MG63 (cell line): Measurements from ENCODE around the gene PIK3R4. TPM values are rescaled to one million over a fixed set of nuclear protein-coding genes. Genes with fewer than 3 reads are reported as not detected.

ENCODE experiments used
- DNase-seq: peaks from one replicate; pipeline ENCODE4 v3.0.0-alpha.2; 2020
- H3K27me3 ChIP-seq: fragments of 250-450 bp; sonication (Bioruptor Pico); 2 replicates; pipeline ENCODE4 v1.5.1; 2020; ENCODE audit warnings: mild to moderate bottlenecking, moderate library complexity
- H3K36me3 ChIP-seq: fragments of 250-450 bp; sonication (Bioruptor Pico); 2 replicates; pipeline ENCODE4 v1.5.1; 2020; ENCODE audit warnings: mild to moderate bottlenecking, moderate library complexity
- H3K4me3 ChIP-seq: fragments of 250-450 bp; sonication (Bioruptor Pico); 2 replicates; pipeline ENCODE4 v1.5.1; 2020; ENCODE audit warnings: mild to moderate bottlenecking, moderate library complexity
- H3K9me3 ChIP-seq: fragments of 250-450 bp; sonication (Bioruptor Pico); 2 replicates; pipeline ENCODE4 v1.5.1; 2020; ENCODE audit warnings: mild to moderate bottlenecking, moderate library complexity
- total RNA-seq: library from RNA; depleted of rRNA; stranded (reverse); fragments of >200 nt; shearing (Covaris generic); gene quantifications from 2 replicates; pipeline ENCODE4 v1.2.3, GENCODE V29; 2014; ENCODE audit warnings: low replicate concordance

PIK3R4 gene
- total RNA-seq, 1 experiment from 2014 or later: 7.3 TPM

- no peaks in the 10 kb centered on the region for H3K27me3 ChIP-seq
- H3K36me3 ChIP-seq: peaks cover 2% of the 10 kb centered on the region; the same call in 1 of the 2 replicates
- no peaks in the 10 kb centered on the region for H3K9me3 ChIP-seq
- no peak overlapping the region for H3K4me3 ChIP-seq
- DNase-seq: no peak
These were observed 74.9 kb downstream of the PIK3R4 start for GRCh38 chr3:130671545-130672312.

- Histone ChIP-seq H3K36me3 (no peaks in the 10 kb centered on the region), H3K9me3 (no peaks in the 10 kb centered on the region), H3K27me3 (no peaks in the 10 kb centered on the region), H3K4me3 (no peak overlapping the region)
- no peak for DNase-seq
These were observed 76.9 kb downstream of the PIK3R4 start for GRCh38 chr3:130669740-130670139.

GRCh38 chr3:130663092-130663491, 83.5 kb downstream of the PIK3R4 start:
- Histone ChIP-seq H3K36me3 (no peaks in the 10 kb centered on the region), H3K9me3 (no peaks in the 10 kb centered on the region), H3K27me3 (no peaks in the 10 kb centered on the region), H3K4me3 (no peak overlapping the region)
- DNase-seq: no peak

GRCh38 chr3:130662501-130662996, 84.1 kb downstream of the PIK3R4 start:
- Histone ChIP-seq H3K36me3 (no peaks in the 10 kb centered on the region), H3K4me3 (no peak overlapping the region), H3K9me3 (no peaks in the 10 kb centered on the region), H3K27me3 (no peaks in the 10 kb centered on the region)
- no peak for DNase-seq

- H3K9me3 ChIP-seq: no peaks in the 10 kb centered on the region
- no peaks in the 10 kb centered on the region for H3K36me3 ChIP-seq
- H3K27me3 ChIP-seq: no peaks in the 10 kb centered on the region
- no peak overlapping the region for H3K4me3 ChIP-seq
- no peak for DNase-seq
These were observed 85.3 kb downstream of the PIK3R4 start for GRCh38 chr3:130661140-130661891.

GRCh38 chr3:130659911-130660310, 86.7 kb downstream of the PIK3R4 start:
- Histone ChIP-seq H3K9me3 (no peaks in the 10 kb centered on the region), H3K36me3 (no peaks in the 10 kb centered on the region), H3K4me3 (no peak overlapping the region), H3K27me3 (no peaks in the 10 kb centered on the region)
- no peak for DNase-seq

- Histone ChIP-seq H3K36me3 (no peaks in the 10 kb centered on the region), H3K27me3 (no peaks in the 10 kb centered on the region), H3K4me3 (no peak overlapping the region), H3K9me3 (no peaks in the 10 kb centered on the region)
- DNase-seq: peak; percentile 88
These were observed 88.0 kb downstream of the PIK3R4 start for GRCh38 chr3:130658678-130659077.

- H3K36me3 ChIP-seq: no peaks in the 10 kb centered on the region
- no peak for DNase-seq
- H3K9me3 ChIP-seq: no peaks in the 10 kb centered on the region
- no peaks in the 10 kb centered on the region for H3K27me3 ChIP-seq
- H3K4me3 ChIP-seq: no peak overlapping the region
These were observed 90.0 kb downstream of the PIK3R4 start for GRCh38 chr3:130656627-130657026.

- Histone ChIP-seq H3K36me3 (no peaks in the 10 kb centered on the region), H3K27me3 (no peaks in the 10 kb centered on the region)
These were observed 91.7 kb downstream of the PIK3R4 start for GRCh38 chr3:130654921-130655320.

GRCh38 chr3:130654091-130654490, 92.5 kb downstream of the PIK3R4 start:
- no peak overlapping the region for H3K4me3 ChIP-seq
- H3K36me3 ChIP-seq: no peaks in the 10 kb centered on the region
- no peaks in the 10 kb centered on the region for H3K9me3 ChIP-seq
- H3K27me3 ChIP-seq: no peaks in the 10 kb centered on the region
- DNase-seq: no peak

More at GRCh38 chr3:130654921-130655320, 91.7 kb downstream of the PIK3R4 start:
- Histone ChIP-seq H3K4me3 (no peak overlapping the region), H3K9me3 (no peaks in the 10 kb centered on the region)
- DNase-seq: no peak

GRCh38 chr3:130649061-130649654, 97.5 kb downstream of the PIK3R4 start:
- Histone ChIP-seq H3K4me3 (no peak overlapping the region), H3K9me3 (no peaks in the 10 kb centered on the region), H3K27me3 (no peaks in the 10 kb centered on the region), H3K36me3 (no peaks in the 10 kb centered on the region)
- no peak for DNase-seq

- H3K9me3 ChIP-seq: no peaks in the 10 kb centered on the region
- no peak overlapping the region for H3K4me3 ChIP-seq
- no peaks in the 10 kb centered on the region for H3K27me3 ChIP-seq
- DNase-seq: no peak
- no peaks in the 10 kb centered on the region for H3K36me3 ChIP-seq
These were observed 98.3 kb downstream of the PIK3R4 start for GRCh38 chr3:130648293-130648692.

GRCh38 chr3:130645261-130645660, 101.4 kb downstream of the PIK3R4 start:
- DNase-seq: no peak
- Histone ChIP-seq H3K27me3 (peaks cover 7% of the 10 kb centered on the region; the same call in 1 of the 2 replicates), H3K36me3 (no peaks in the 10 kb centered on the region), H3K4me3 (no peak overlapping the region), H3K9me3 (no peaks in the 10 kb centered on the region)

- H3K4me3 ChIP-seq: no peak overlapping the region
- H3K36me3 ChIP-seq: no peaks in the 10 kb centered on the region
- peaks cover 7% of the 10 kb centered on the region; the same call in 1 of the 2 replicates for H3K27me3 ChIP-seq
- DNase-seq: no peak
- H3K9me3 ChIP-seq: no peaks in the 10 kb centered on the region
These were observed 101.9 kb downstream of the PIK3R4 start for GRCh38 chr3:130644628-130645253.

GRCh38 chr3:130640027-130640426, 106.6 kb downstream of the PIK3R4 start:
- Histone ChIP-seq H3K36me3 (no peaks in the 10 kb centered on the region), H3K27me3 (peaks cover 12% of the 10 kb centered on the region), H3K9me3 (no peaks in the 10 kb centered on the region), H3K4me3 (no peak overlapping the region)
- no peak for DNase-seq

- no peaks in the 10 kb centered on the region for H3K9me3 ChIP-seq
- no peaks in the 10 kb centered on the region for H3K36me3 ChIP-seq
- DNase-seq: no peak
- H3K4me3 ChIP-seq: no peak overlapping the region
- H3K27me3 ChIP-seq: peaks cover 12% of the 10 kb centered on the region
These were observed 110.0 kb downstream of the PIK3R4 start for GRCh38 chr3:130636480-130637234.
